Esophagus muscularis mucosa (tissue), 4 donors: ENCODE measurements around the gene PCED1B. TPM values are rescaled to one million over a fixed set of nuclear protein-coding genes. Genes with fewer than 3 reads are reported as not detected.
"Not testable (repeated sequence)": the region's sequence is repeated elsewhere in the genome, so short reads cannot be mapped to it uniquely, and the experiment has no call there.

Experiments used
- DNase-seq: peaks from one replicate; pipeline ENCODE4 v3.0.0-alpha.2; 2017; ENCODE audit errors: extremely low spot score
- H3K27ac ChIP-seq, 4 donors: fragments of 200-600 bp; sonication (generic); replicated peaks in 1 of 4; 1 replicate in 3 of 4; 2 replicates in 1 of 4; pipeline ENCODE4 v1.5.1; 2016 to 2019; ENCODE audit warnings: mild to moderate bottlenecking in 1 of 4
- H3K27me3 ChIP-seq, 4 donors: fragments of 200-600 bp; sonication (generic); one replicate each; pipeline versions ENCODE4 v1.5.1 to v1.6.0; 2016 to 2019
- H3K36me3 ChIP-seq, 4 donors: fragments of 200-600 bp; sonication (generic); one replicate each; pipeline ENCODE4 v1.5.1; 2016 to 2019
- H3K4me1 ChIP-seq, 4 donors: fragments of 200-600 bp; sonication (generic); one replicate each; pipeline ENCODE4 v1.5.1; 2016 to 2019
- H3K4me3 ChIP-seq, 4 donors: fragments of 200-600 bp; sonication (generic); 1 replicate in 2 of 4; 2 replicates in 2 of 4; pipeline ENCODE4 v1.5.1; 2016 to 2019; ENCODE audit warnings: mild to moderate bottlenecking in 4 of 4, moderate library complexity in 1 of 4
- H3K9me3 ChIP-seq, 4 donors: fragments of 200-600 bp; sonication (generic); 1 replicate in 3 of 4; 2 replicates in 1 of 4; pipeline ENCODE4 v1.5.1; 2016 to 2019
- CTCF ChIP-seq, 3 experiments: fragments of 200-600 bp in 2 of 3; fragments of 450-650 bp in 1 of 3; sonication (generic) in 2 of 3; IDR thresholded peaks; one replicate each; pipeline ENCODE4 v1.5.1; 2017 to 2019; ENCODE audit warnings: antibody characterized with exemption in 3 of 3, mild to moderate bottlenecking in 2 of 3, moderate library complexity in 1 of 3
- EP300 ChIP-seq: sonication (generic); formaldehyde crosslinking; IDR thresholded peaks from one replicate; pipeline ENCODE4 v1.6.1; 2017; ENCODE audit warnings: antibody characterized with exemption
- POLR2A ChIP-seq: fragments of 450-650 bp; IDR thresholded peaks from one replicate; pipeline ENCODE4 v1.6.1; 2017; ENCODE audit warnings: antibody characterized with exemption, moderate library complexity, mild to moderate bottlenecking, low read depth
- POLR2AphosphoS5 ChIP-seq, 2 donors: sonication (generic); formaldehyde crosslinking; IDR thresholded peaks; one replicate each; pipeline ENCODE4 v1.6.1; 2017; ENCODE audit warnings: antibody characterized with exemption in 2 of 2
- WGBS: methylation state at CpG from one replicate; pipeline ENCODE4 v1.1.5; 2018; 5-methylcytosine and 5-hydroxymethylcytosine counted together
- intact Hi-C: fragments of 100-400 bp; cut with DNase I; formaldehyde crosslinking; loops from one replicate; pipeline ENCODE4 v1.15.1; 2023
- total RNA-seq, 4 donors: library from RNA; depleted of rRNA; stranded (reverse); fragments of >200 nt; gene quantifications; one replicate each; pipeline versions ENCODE4 v1.1.0 to v1.2.1, GENCODE V29; 2016

The PCED1B gene
- total RNA-seq, 4 donors from 2014 or later: 0.92 to 2.1 (median 1.1) TPM

GRCh38 chr12:47276253-47276620 lies 196.8 kb downstream of the PCED1B start:
- no peak overlapping the region for H3K27ac ChIP-seq
- H3K27me3 ChIP-seq: no peaks in the 10 kb centered on the region
- H3K9me3 ChIP-seq: no peaks in the 10 kb centered on the region
- peaks cover 19 to 34% (median 29%) of the 10 kb centered on the region in 4 donors for H3K4me1 ChIP-seq
- no peaks in the 10 kb centered on the region for H3K36me3 ChIP-seq
- no peak for DNase-seq
- WGBS: 89% methylated on average over 5 of the region's 5 CpGs
- no peak overlapping the region for H3K4me3 ChIP-seq
- TF ChIP-seq CTCF (IDR thresholded peaks at IDR 0.05) (no peak), POLR2A (no peak), EP300 (no peak), POLR2AphosphoS5 (IDR thresholded peaks at IDR 0.05) (no peak)
- intact Hi-C loops: no loop called here

DNA sequence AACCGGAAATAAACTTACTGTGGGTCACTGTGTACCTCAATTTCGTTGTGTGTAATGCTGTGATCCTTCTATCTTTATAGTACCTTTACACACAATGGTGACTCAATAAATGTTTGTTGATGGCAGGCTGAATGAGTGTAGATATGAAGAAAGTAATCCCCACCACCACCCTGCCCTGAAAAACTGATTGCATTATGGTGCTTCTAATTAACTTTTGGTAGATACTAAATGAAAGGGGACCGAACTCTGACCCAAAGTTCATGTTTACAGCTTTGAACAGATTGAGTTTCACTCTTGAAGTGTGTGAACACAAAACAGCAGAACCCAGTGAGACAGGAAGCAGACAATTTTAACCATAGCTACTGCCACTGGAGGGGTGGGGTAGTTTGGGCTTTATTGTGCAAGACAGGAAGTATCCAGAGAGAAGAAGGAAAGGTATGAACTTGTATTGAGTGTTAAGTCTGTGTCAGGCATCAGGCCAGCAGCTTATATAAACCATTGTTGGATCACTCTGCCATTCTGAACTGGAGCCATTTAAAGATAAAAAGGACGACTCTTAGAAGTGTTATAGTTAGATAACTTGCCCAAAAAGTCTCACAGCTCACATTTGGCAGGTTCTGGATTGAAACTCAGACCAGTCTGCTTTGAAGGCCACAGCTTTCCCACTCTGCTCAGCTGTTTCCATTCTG lies 197.3 kb downstream of the PCED1B start:
- 49% methylated on average over 4 of the region's 4 CpGs for WGBS
- TF ChIP-seq POLR2AphosphoS5 (IDR thresholded peaks at IDR 0.05) (no peak), CTCF (IDR thresholded peaks at IDR 0.05) (no peak), EP300 (no peak), POLR2A (no peak)

DNA sequence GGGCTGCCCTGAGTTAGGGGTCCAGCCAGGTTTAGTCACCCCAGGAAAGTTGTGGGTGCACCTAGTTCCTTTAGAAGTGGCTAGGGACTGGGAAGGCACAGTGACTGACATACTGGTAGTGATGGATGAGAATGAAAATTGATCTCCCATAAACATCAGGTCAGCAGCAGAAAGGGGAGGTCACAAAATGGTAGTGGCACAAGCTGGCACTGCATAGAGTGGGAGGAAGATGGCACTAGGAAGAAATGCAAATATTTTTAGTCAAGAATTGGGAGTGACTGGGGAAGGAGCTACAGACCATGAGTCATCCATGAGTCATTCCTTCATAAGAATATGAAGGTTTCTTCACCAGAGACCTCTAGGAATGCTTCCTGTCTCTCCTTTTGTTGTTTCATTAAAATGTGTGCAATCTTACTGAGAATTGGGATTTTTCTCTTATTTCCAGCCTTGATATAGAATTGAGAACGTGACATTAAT lies 198.6 kb downstream of the PCED1B start:
- no peaks in the 10 kb centered on the region for H3K36me3 ChIP-seq
- WGBS: 88% methylated on average over 1 of the region's 1 CpG
- H3K4me1 ChIP-seq: peaks cover 19 to 29% (median 26%) of the 10 kb centered on the region in 4 donors
- peak overlapping the region in 1 of 4 donors; percentile 53 for H3K27ac ChIP-seq
- intact Hi-C loops: no loop called here
- no peak for DNase-seq
- H3K27me3 ChIP-seq: no peaks in the 10 kb centered on the region
- H3K9me3 ChIP-seq: no peaks in the 10 kb centered on the region
- TF ChIP-seq POLR2AphosphoS5 (IDR thresholded peaks at IDR 0.05) (peak in 1 of 2 donors; percentile 24), CTCF (IDR thresholded peaks at IDR 0.05) (no peak)
- H3K4me3 ChIP-seq: no peak overlapping the region

More for the DNA sequence above, 197.3 kb downstream of the PCED1B start:
- Histone ChIP-seq H3K27ac (peak overlapping the region; percentile 21 to 54 (median 39)), H3K27me3 (no peaks in the 10 kb centered on the region), H3K4me1 (peaks cover 19 to 34% (median 29%) of the 10 kb centered on the region in 4 donors), H3K9me3 (no peaks in the 10 kb centered on the region), H3K4me3 (no peak overlapping the region), H3K36me3 (no peaks in the 10 kb centered on the region)
- peak; percentile 90 for DNase-seq
- intact Hi-C loops: no loop called here

DNA sequence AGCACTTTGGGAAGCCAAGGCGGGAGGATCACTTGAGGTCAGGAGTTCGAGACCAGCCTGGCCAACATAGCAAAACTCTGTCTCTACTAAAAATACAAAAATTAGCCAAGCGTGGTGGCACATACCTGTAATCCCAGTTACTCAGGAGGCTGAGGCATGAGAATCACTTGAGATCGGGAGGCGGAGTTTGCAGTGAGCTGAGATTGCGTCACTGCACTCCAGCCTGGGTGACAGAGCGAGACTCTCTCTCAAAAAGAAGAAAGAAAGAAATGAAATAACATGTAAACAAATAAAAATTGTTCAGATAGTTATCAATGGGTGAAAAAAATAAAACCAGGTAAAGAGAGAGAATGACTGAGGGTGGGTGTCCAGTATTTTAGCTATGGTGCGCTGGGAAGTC lies 200.3 kb downstream of the PCED1B start:
- H3K27ac ChIP-seq, DNase-seq, H3K4me3 ChIP-seq, H3K36me3 ChIP-seq, intact Hi-C loops, H3K9me3 ChIP-seq, H3K27me3 ChIP-seq: not testable (repeated sequence)
- H3K4me1 ChIP-seq: peaks cover 19 to 22% (median 21%) of the 10 kb centered on the region in 4 donors
- 93% methylated on average over 8 of the region's 8 CpGs for WGBS

DNA sequence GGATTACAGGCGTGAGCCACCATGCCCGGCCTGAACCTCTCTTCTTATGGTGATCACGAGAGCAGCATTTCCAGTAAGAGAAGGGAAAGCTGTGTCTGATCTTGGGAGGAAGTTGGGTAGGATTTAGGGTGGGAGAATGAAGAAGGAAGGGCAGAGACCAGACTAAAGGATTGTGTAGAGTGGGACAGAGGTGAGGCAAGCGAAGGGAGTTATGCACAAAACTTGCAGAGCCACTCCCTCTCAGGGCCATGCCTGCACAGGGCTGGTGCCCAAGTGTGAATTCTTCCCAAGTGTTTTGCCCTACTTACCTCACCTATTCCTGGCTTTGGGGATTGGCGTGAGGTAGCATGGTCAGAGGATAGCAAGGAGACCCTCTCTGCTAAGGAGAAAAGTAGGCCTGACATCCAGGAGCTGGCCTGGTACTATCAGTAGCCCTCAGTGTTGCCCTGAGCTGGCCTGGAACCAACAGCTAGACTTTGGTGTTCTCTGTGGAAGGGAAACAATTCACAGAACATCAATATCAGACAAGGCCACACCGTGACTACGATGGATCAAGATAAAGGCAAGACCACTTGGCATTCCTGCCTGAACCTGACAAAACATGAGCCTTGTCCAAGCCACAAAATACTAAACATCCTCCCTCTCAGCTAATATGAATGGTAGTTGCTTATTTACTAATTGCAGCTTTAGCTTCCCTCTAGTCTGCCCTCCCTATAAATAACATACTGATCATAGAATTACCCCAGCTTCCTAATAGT lies 201.3 kb downstream of the PCED1B start:
- DNase-seq: no peak
- TF ChIP-seq CTCF (IDR thresholded peaks at IDR 0.05): no peak
- no peak for TF ChIP-seq EP300
- TF ChIP-seq POLR2A: no peak
- no peak for TF ChIP-seq POLR2AphosphoS5 (IDR thresholded peaks at IDR 0.05)
- Histone ChIP-seq H3K27ac (no peak overlapping the region), H3K27me3 (no peaks in the 10 kb centered on the region), H3K4me3 (no peak overlapping the region), H3K36me3 (no peaks in the 10 kb centered on the region), H3K9me3 (no peaks in the 10 kb centered on the region), H3K4me1 (peaks cover 19 to 22% (median 21%) of the 10 kb centered on the region in 4 donors)
- WGBS: 85% methylated on average over 7 of the region's 7 CpGs
- intact Hi-C loops: no loop called here
